MCF 10A (cell line): ENCODE data around the gene NFIX. TPM values are rescaled to one million over a fixed set of nuclear protein-coding genes. Genes with fewer than 3 reads are reported as not detected.
A peak's percentile ranks its signal among the peaks of the same experiment; 100 is the strongest.

ENCODE experiments used
- BruUV-seq: library from RNA; stranded (reverse); fragments of 400-500 nt; replicated peaks from 2 replicates; lab custom pipeline; 2021; lab: Mats Ljungman, UMichigan
- CTCF ChIA-PET: fragments of 300-600 bp; sonication (Branson Sonifier 250); formaldehyde crosslinking; extraction: SDS; loops from one replicate; lab custom pipeline; 2021; ENCODE audit warnings: antibody characterized with exemption, inconsistent platforms; lab: Yijun Ruan, JAX
- POLR2A ChIA-PET: fragments of 300-600, 350-650 bp; sonication (Branson Sonifier 250); formaldehyde crosslinking; extraction: SDS; loops from one replicate; lab custom pipeline; 2020; ENCODE audit warnings: antibody characterized with exemption, inconsistent platforms; lab: Yijun Ruan, JAX
- DNase-seq: peaks from one replicate; pipeline ENCODE4 v3.0.0-alpha.2; 2018; ENCODE audit not compliant: unreplicated experiment
- H3K27ac Mint-ChIP-seq: one replicate; pipeline ENCODE4 v1.8.0; 2022; ENCODE audit warnings: mild to moderate bottlenecking, low read depth, mixed read lengths; ENCODE audit not compliant: unreplicated experiment
- H3K27me3 Mint-ChIP-seq: one replicate; pipeline ENCODE4 v1.8.0; 2022; ENCODE audit warnings: mixed read lengths; ENCODE audit not compliant: insufficient read depth, unreplicated experiment
- H3K36me3 Mint-ChIP-seq: one replicate; pipeline ENCODE4 v1.8.0; 2022; ENCODE audit warnings: mild to moderate bottlenecking, moderate library complexity, mixed read lengths; ENCODE audit not compliant: insufficient read depth, unreplicated experiment
- H3K4me1 Mint-ChIP-seq: one replicate; pipeline ENCODE4 v1.8.0; 2022; ENCODE audit warnings: mixed read lengths; ENCODE audit not compliant: insufficient read depth, unreplicated experiment
- H3K4me3 Mint-ChIP-seq: one replicate; pipeline ENCODE4 v1.8.0; 2022; ENCODE audit warnings: mild to moderate bottlenecking, moderate library complexity, mixed read lengths; ENCODE audit not compliant: unreplicated experiment
- H3K9me3 Mint-ChIP-seq: one replicate; pipeline ENCODE4 v1.8.0; 2022; ENCODE audit warnings: mixed read lengths; ENCODE audit not compliant: unreplicated experiment
- CTCF ChIP-seq: fragments of 200-600 bp; IDR thresholded peaks from one replicate; pipeline ENCODE4 v1.8.0; 2022; ENCODE audit warnings: antibody characterized with exemption, mild to moderate bottlenecking; ENCODE audit not compliant: unreplicated experiment
- intact Hi-C: fragments of 100-400 bp; cut with micrococcal nuclease; formaldehyde crosslinking; loops from 2 replicates; pipeline ENCODE4 v1.14.1; 2022
- total RNA-seq: library from RNA; stranded (reverse); gene quantifications from 2 replicates; pipeline ENCODE4 v1.2.3, GENCODE V29; 2022

The NFIX gene
- total RNA-seq, 1 experiment from 2014 or later: 27.2 TPM

GRCh38 chr19:13019332-13019731 lies 24.1 kb downstream of the NFIX start:
- Mint-ChIP-seq H3K27me3 (no peaks in the 10 kb centered on the region), H3K4me3 (no peak overlapping the region), H3K27ac (no peak overlapping the region)

GRCh38 chr19:13020002-13020414 lies 24.7 kb downstream of the NFIX start:
- peaks cover 55% of the 10 kb centered on the region for H3K4me1 Mint-ChIP-seq
- no TSS peak for BruUV-seq
- no peaks in the 10 kb centered on the region for H3K9me3 Mint-ChIP-seq
- no peak overlapping the region for H3K4me3 Mint-ChIP-seq
- H3K27ac Mint-ChIP-seq: no peak overlapping the region
- no peak for TF ChIP-seq CTCF
- H3K27me3 Mint-ChIP-seq: no peaks in the 10 kb centered on the region
- no peak for DNase-seq
- ChIA-PET CTCF (no interaction called here), POLR2A (no interaction called here)
- no peaks in the 10 kb centered on the region for H3K36me3 Mint-ChIP-seq
- intact Hi-C loops: loop anchor here (5.0 kb wide), 1 partner anchor 42 kb away; no protein-coding TSS in a partner anchor

More at GRCh38 chr19:13019332-13019731, 24.1 kb downstream of the NFIX start:
- TF ChIP-seq CTCF: no peak
- intact Hi-C loops: no loop called here
- BruUV-seq: no TSS peak
- ChIA-PET CTCF (no interaction called here), POLR2A (no interaction called here)
- Mint-ChIP-seq H3K36me3 (peaks cover 5% of the 10 kb centered on the region), H3K4me1 (peaks cover 55% of the 10 kb centered on the region), H3K9me3 (no peaks in the 10 kb centered on the region)
- no peak for DNase-seq

- Mint-ChIP-seq H3K4me3 (peak overlapping the region; percentile 69), H3K36me3 (peaks cover 6% of the 10 kb centered on the region), H3K4me1 (peaks cover 55% of the 10 kb centered on the region), H3K27me3 (no peaks in the 10 kb centered on the region), H3K27ac (peak overlapping the region; percentile 69), H3K9me3 (no peaks in the 10 kb centered on the region)
- DNase-seq: no peak
- intact Hi-C loops: loop anchor here (5.0 kb wide), 1 partner anchor 40 kb away; no protein-coding TSS in a partner anchor
- no peak for TF ChIP-seq CTCF
- POLR2A ChIA-PET: interaction anchor here (0.6 to 2.4 kb wide), 5 partner anchors 8 to 304 kb away, joined by 3 to 30 read pairs (median 7); no protein-coding TSS in a partner anchor
- CTCF ChIA-PET: interaction anchor here (0.9 to 2.3 kb wide), 4 partner anchors 9 to 94 kb away, joined by 3 to 8 read pairs (median 6); partner anchors contain the start of gene TRMT1
- no TSS peak for BruUV-seq
Observed at GRCh38 chr19:13022111-13022858, 27.0 kb downstream of the NFIX start.
